IMR-90 (cell line): ENCODE results near the gene SLC6A13. TPM values are rescaled to one million over a fixed set of nuclear protein-coding genes. Genes with fewer than 3 reads are reported as not detected.

Source experiments
- ATAC-seq: fragments of 200-7000 bp; cut with Tn5 transposase; 2 replicates; pipeline ENCODE4 v1.9.1; 2020; ENCODE audit warnings: low read depth, mild to moderate bottlenecking, moderate library complexity
- BruUV-seq: library from RNA; stranded (reverse); fragments of 400-500 nt; replicated peaks from 2 replicates; lab custom pipeline; 2021; lab: Mats Ljungman, UMichigan
- CTCF ChIA-PET: fragments of 300-600 bp; formaldehyde crosslinking; extraction: SDS; loops from one replicate; lab custom pipeline; 2021; ENCODE audit warnings: antibody characterized with exemption; lab: Yijun Ruan, JAX
- POLR2A ChIA-PET: fragments of 300-600 bp; sonication (Branson Sonifier 250); formaldehyde crosslinking; loops from one replicate; lab custom pipeline; 2022; ENCODE audit warnings: antibody characterized with exemption; ENCODE audit not compliant: unreplicated experiment; lab: Charles Lee
- DNase-seq: peaks from one replicate; pipeline ENCODE4 v3.0.0; 2013
- H2AFZ ChIP-seq: replicated peaks from 2 replicates; pipeline ENCODE3; 2013; ENCODE audit warnings: low read length, mild to moderate bottlenecking; ENCODE audit not compliant: poor library complexity
- H2AK5ac ChIP-seq: 2 replicates; pipeline ENCODE4 v1.6.1; 2013; ENCODE audit warnings: low read depth, low read length, inconsistent platforms
- H2AK9ac ChIP-seq: replicated peaks from 2 replicates; pipeline ENCODE3; 2013; ENCODE audit warnings: mild to moderate bottlenecking, low read depth, low read length, moderate library complexity; ENCODE audit not compliant: poor library complexity
- H2BK120ac ChIP-seq: 2 replicates; pipeline ENCODE4 v1.6.1; 2013; ENCODE audit warnings: low read depth, low read length, inconsistent platforms
- H2BK15ac ChIP-seq: 3 replicates; pipeline ENCODE4 v1.6.1; 2013; ENCODE audit warnings: low read depth, low read length, inconsistent platforms
- H2BK20ac ChIP-seq: 2 replicates; pipeline ENCODE4 v1.6.1; 2013; ENCODE audit warnings: low read depth, mild to moderate bottlenecking, inconsistent platforms, low read length, moderate library complexity
- H2BK5ac ChIP-seq: 2 replicates; pipeline ENCODE4 v1.6.1; 2013; ENCODE audit warnings: mild to moderate bottlenecking, low read depth, low read length, inconsistent platforms; ENCODE audit not compliant: poor library complexity, severe bottlenecking
- H3K14ac ChIP-seq: replicated peaks from 2 replicates; pipeline ENCODE4 v1.6.1; 2013; ENCODE audit warnings: low read depth, low read length, inconsistent platforms
- H3K18ac ChIP-seq: 2 replicates; pipeline ENCODE4 v1.6.1; 2013; ENCODE audit warnings: low read depth, low read length, control low read depth
- H3K23ac ChIP-seq: 2 replicates; pipeline ENCODE4 v1.6.1; 2013; ENCODE audit warnings: low read depth, low read length, inconsistent platforms
- H3K27ac ChIP-seq: 2 replicates; pipeline ENCODE4 v1.5.1; 2013; ENCODE audit warnings: mild to moderate bottlenecking, control low read depth, low read length; ENCODE audit not compliant: insufficient read depth
- H3K27me3 ChIP-seq: 2 replicates; pipeline ENCODE4 v1.6.1; 2013; ENCODE audit warnings: low read length; ENCODE audit not compliant: control insufficient read depth, insufficient read depth
- H3K36me3 ChIP-seq: 2 replicates; pipeline ENCODE4 v1.6.1; 2013; ENCODE audit warnings: low read length, mixed read lengths; ENCODE audit not compliant: control insufficient read depth, insufficient read depth
- H3K4ac ChIP-seq: 2 replicates; pipeline ENCODE4 v1.6.1; 2013; ENCODE audit warnings: low read depth, low read length, inconsistent platforms
- H3K4me1 ChIP-seq: 2 replicates; pipeline ENCODE4 v1.6.1; 2013; ENCODE audit warnings: low read length, mixed read lengths; ENCODE audit not compliant: control insufficient read depth, insufficient read depth
- H3K4me2 ChIP-seq: 2 replicates; pipeline ENCODE4 v1.6.1; 2013; ENCODE audit warnings: low read depth, mild to moderate bottlenecking, control low read depth, low read length, moderate library complexity
- H3K4me3 ChIP-seq: 2 replicates; pipeline ENCODE4 v1.5.1; 2013; ENCODE audit warnings: low read depth, mild to moderate bottlenecking, control low read depth, low read length, moderate library complexity; ENCODE audit not compliant: insufficient read depth
- H3K56ac ChIP-seq: 2 replicates; pipeline ENCODE4 v1.6.1; 2013; ENCODE audit warnings: low read length, inconsistent platforms; ENCODE audit not compliant: insufficient read depth; ENCODE audit errors: extremely low read depth
- H3K79me1 ChIP-seq, 2 experiments: 2 replicates each; pipeline ENCODE4 v1.6.1; 2013; ENCODE audit warnings: low read length in 2 of 2, inconsistent platforms in 1 of 2, low read depth in 1 of 2
- H3K9ac ChIP-seq: 2 replicates; pipeline ENCODE4 v1.6.1; 2013; ENCODE audit warnings: low read depth, low read length, control low read depth
- H3K9me1 ChIP-seq: 2 replicates; pipeline ENCODE4 v1.6.1; 2013; ENCODE audit warnings: low read length, inconsistent platforms; ENCODE audit not compliant: insufficient read depth
- H3K9me3 ChIP-seq: 2 replicates; pipeline ENCODE4 v1.6.1; 2013; ENCODE audit warnings: low read length; ENCODE audit not compliant: control insufficient read depth, insufficient read depth
- H4K20me1 ChIP-seq: 2 replicates; pipeline ENCODE4 v1.6.1; 2013; ENCODE audit warnings: low read length, inconsistent platforms; ENCODE audit not compliant: insufficient read depth
- H4K5ac ChIP-seq: 2 replicates; pipeline ENCODE4 v1.6.1; 2013; ENCODE audit warnings: mild to moderate bottlenecking, low read depth, low read length, control low read depth
- H4K8ac ChIP-seq, 2 experiments: 2 replicates each; pipeline ENCODE4 v1.6.1; 2013; ENCODE audit warnings: low read depth in 2 of 2, low read length in 2 of 2, control low read depth in 1 of 2, inconsistent platforms in 1 of 2
- H4K91ac ChIP-seq: 2 replicates; pipeline ENCODE4 v1.6.1; 2013; ENCODE audit warnings: low read depth, low read length, inconsistent platforms; ENCODE audit not compliant: insufficient read depth
- CHD1 ChIP-seq: IDR thresholded peaks from 2 replicates; pipeline ENCODE4 v1.6.1; 2012; ENCODE audit warnings: low read depth, low read length, improper control_type of control experiment
- MAFK ChIP-seq: IDR thresholded peaks from 2 replicates; pipeline ENCODE4 v1.6.1; 2012; ENCODE audit warnings: low read depth, low read length, improper control_type of control experiment
- MAZ ChIP-seq: IDR thresholded peaks from 2 replicates; pipeline ENCODE4 v1.6.1; 2012; ENCODE audit warnings: low read depth, mild to moderate bottlenecking, low read length, improper control_type of control experiment, moderate library complexity, borderline replicate concordance
- RAD21 ChIP-seq: IDR thresholded peaks from 2 replicates; pipeline ENCODE4 v1.6.1; 2012; ENCODE audit warnings: low read length, improper control_type of control experiment
- RCOR1 ChIP-seq: IDR thresholded peaks from 2 replicates; pipeline ENCODE4 v1.6.1; 2012; ENCODE audit warnings: mild to moderate bottlenecking, low read length, improper control_type of control experiment; ENCODE audit not compliant: insufficient replicate concordance
- RFX5 ChIP-seq: IDR thresholded peaks from 2 replicates; pipeline ENCODE4 v1.8.0; 2012; ENCODE audit warnings: low read depth, mild to moderate bottlenecking, low read length, moderate library complexity
- SMC3 ChIP-seq: fragments of 150-350 bp; IDR thresholded peaks from 2 replicates; pipeline ENCODE4 v1.6.1; 2016; ENCODE audit warnings: low read depth, mild to moderate bottlenecking, antibody characterized with exemption, low read length, moderate library complexity
- WGBS, 2 experiments: methylation state at CpG; one replicate each; pipeline versions ENCODE4 v1.1.5 to v1.1.7; 2013; ENCODE audit warnings: missing lambda C conversion rate in 2 of 2; ENCODE audit not compliant: insufficient read length in 1 of 2; ENCODE audit errors: extremely low coverage in 2 of 2; 5-methylcytosine and 5-hydroxymethylcytosine counted together
- dilution Hi-C: fragments of 300-500 bp; cut with HindIII; formaldehyde crosslinking; loops from one replicate; pipeline ENCODE4 v1.14.3; 2018; ENCODE audit warnings: low sequenced_read_pairs; ENCODE audit not compliant: unreplicated experiment
- in situ Hi-C: fragments of 300-500 bp; cut with MboI; formaldehyde crosslinking; loops from 3 replicates; pipeline ENCODE4 v1.14.3; 2019; ENCODE audit warnings: low sequenced_read_pairs, inconsistent platforms, mixed read lengths
- intact Hi-C: fragments of 100-400 bp; cut with micrococcal nuclease; formaldehyde crosslinking; loops from 2 replicates; pipeline ENCODE4 v1.10.0; 2022
- polyA plus RNA-seq, 3 experiments: library from polyadenylated mRNA; depleted of rRNA; stranded (reverse); fragments of >200 nt; gene quantifications; 2 replicates each; pipeline ENCODE4 v1.2.3, GENCODE V29; 2012; ENCODE audit warnings: low replicate concordance in 1 of 3
- total RNA-seq: library from RNA; depleted of rRNA; stranded (reverse); fragments of >200 nt; gene quantifications from 2 replicates; pipeline ENCODE4 v1.2.3, GENCODE V29; 2012
- TF ChIP-seq, protein P1 (sequence below): conservative IDR thresholded peaks from 2 replicates; pipeline ENCODE4 v1.5.1; 2012; ENCODE audit warnings: mild to moderate bottlenecking, low read depth, low read length, improper control_type of control experiment

The SLC6A13 gene
- total and polyA plus RNA-seq, 2 of the 4 experiments (the other 2 are of a cell fraction): under 0.01 to 0.10 TPM

DNA sequence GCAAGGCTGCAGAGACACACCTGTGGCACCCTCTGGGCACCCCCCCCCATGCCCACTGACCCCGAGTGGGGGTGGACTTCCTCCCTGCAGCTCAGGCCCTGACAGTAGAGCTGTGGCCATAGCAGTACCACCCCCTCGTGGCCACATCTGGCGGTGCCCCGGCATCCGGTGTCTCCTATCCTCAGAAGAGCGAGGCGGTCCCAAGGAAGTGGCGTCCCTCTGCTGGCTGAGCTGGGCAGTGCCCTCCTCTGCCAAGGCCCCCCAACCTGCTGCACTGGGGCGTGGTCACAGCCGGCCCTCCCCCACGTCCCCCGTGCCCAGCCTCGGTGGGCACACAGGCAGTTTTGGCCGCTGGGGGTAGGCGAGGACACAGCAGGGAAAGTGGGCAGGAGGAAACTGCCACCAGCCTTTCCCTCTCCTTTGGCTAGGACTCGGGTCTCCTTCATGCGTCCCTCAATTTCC, 42.7 kb downstream of the SLC6A13 start:
- dilution Hi-C loops: no loop called here
- H4K20me1 ChIP-seq: no peaks in the 10 kb centered on the region
- peak; percentile 35 for DNase-seq
- H3K4me2 ChIP-seq: no peak overlapping the region
- CTCF ChIA-PET: interaction anchor here (0.9 to 1.1 kb wide), 2 partner anchors 13 to 22 kb away, joined by 3 to 4 read pairs; no protein-coding TSS in a partner anchor
- no peak overlapping the region for H2BK120ac ChIP-seq
- H3K18ac ChIP-seq: no peak overlapping the region
- no peaks in the 10 kb centered on the region for H3K36me3 ChIP-seq
- H2BK15ac ChIP-seq: no peak overlapping the region
- H2BK5ac ChIP-seq: no peak overlapping the region
- H3K9ac ChIP-seq: no peak overlapping the region
- peak overlapping the region; percentile 4 for H2AFZ ChIP-seq
- ATAC-seq: peak; percentile 98
- no peaks in the 10 kb centered on the region for H3K9me1 ChIP-seq
- H3K79me1 ChIP-seq: no peaks in the 10 kb centered on the region
- H3K56ac ChIP-seq: no peak overlapping the region
- 35% methylated on average over 5 of the region's 17 CpGs; no CpG with 5 or more reads in 1 of the 2 experiments for WGBS, 2 experiments
- H2BK20ac ChIP-seq: no peak overlapping the region
- POLR2A ChIA-PET: no interaction called here
- no peak overlapping the region for H4K91ac ChIP-seq
- H3K4ac ChIP-seq: no peak overlapping the region
- H2AK5ac ChIP-seq: no peak overlapping the region
- H3K4me1 ChIP-seq: no peaks in the 10 kb centered on the region
- no peak overlapping the region for H3K14ac ChIP-seq
- no peak overlapping the region for H2AK9ac ChIP-seq
- intact Hi-C loops: no loop called here
- no peak overlapping the region for H3K27ac ChIP-seq
- H3K23ac ChIP-seq: no peak overlapping the region
- BruUV-seq: no TSS peak
- no peaks in the 10 kb centered on the region for H3K9me3 ChIP-seq
- peaks cover 58% of the 10 kb centered on the region for H3K27me3 ChIP-seq
- no peak overlapping the region for H3K4me3 ChIP-seq
- H4K8ac ChIP-seq: no peak overlapping the region
- no peak overlapping the region for H4K5ac ChIP-seq
- TF ChIP-seq, protein P1, sequence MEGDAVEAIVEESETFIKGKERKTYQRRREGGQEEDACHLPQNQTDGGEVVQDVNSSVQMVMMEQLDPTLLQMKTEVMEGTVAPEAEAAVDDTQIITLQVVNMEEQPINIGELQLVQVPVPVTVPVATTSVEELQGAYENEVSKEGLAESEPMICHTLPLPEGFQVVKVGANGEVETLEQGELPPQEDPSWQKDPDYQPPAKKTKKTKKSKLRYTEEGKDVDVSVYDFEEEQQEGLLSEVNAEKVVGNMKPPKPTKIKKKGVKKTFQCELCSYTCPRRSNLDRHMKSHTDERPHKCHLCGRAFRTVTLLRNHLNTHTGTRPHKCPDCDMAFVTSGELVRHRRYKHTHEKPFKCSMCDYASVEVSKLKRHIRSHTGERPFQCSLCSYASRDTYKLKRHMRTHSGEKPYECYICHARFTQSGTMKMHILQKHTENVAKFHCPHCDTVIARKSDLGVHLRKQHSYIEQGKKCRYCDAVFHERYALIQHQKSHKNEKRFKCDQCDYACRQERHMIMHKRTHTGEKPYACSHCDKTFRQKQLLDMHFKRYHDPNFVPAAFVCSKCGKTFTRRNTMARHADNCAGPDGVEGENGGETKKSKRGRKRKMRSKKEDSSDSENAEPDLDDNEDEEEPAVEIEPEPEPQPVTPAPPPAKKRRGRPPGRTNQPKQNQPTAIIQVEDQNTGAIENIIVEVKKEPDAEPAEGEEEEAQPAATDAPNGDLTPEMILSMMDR: peak; percentile 76
- TF ChIP-seq RFX5 (no peak), RCOR1 (no peak), CHD1 (no peak), MAFK (no peak), SMC3 (peak; percentile 74), MAZ (peak; percentile 26; the same call in 1 of the 2 replicates), RAD21 (peak; percentile 70)
- in situ Hi-C loops: no loop called here
